Forelimb muscle (tissue), 1 donor: Measurements from ENCODE around the gene TBC1D1. TPM values are rescaled to one million over a fixed set of nuclear protein-coding genes. Genes with fewer than 3 reads are reported as not detected.
"Not testable (repeated sequence)": the region's sequence is repeated elsewhere in the genome, so short reads cannot be mapped to it uniquely, and the experiment has no call there.

Source experiments
- DNase-seq: peaks from one replicate; pipeline ENCODE4 v3.0.0-alpha.2; 2013; ENCODE audit warnings: low read depth
- polyA plus RNA-seq: library from polyadenylated mRNA; unstranded; fragments of 120-200 nt; gene quantifications from one replicate; pipeline ENCODE4 v1.2.1, GENCODE V29; 2013; ENCODE audit not compliant: insufficient read length

The TBC1D1 gene
- polyA plus RNA-seq, 1 donor: 53.7 TPM

- DNase-seq: no peak
These were observed 122.8 kb downstream of the TBC1D1 start for GRCh38 chr4:38013461-38014366.

- no peak for DNase-seq
These were observed 123.6 kb downstream of the TBC1D1 start for GRCh38 chr4:38014421-38014852.

- DNase-seq: no peak
These were observed 125.1 kb downstream of the TBC1D1 start for GRCh38 chr4:38015886-38016515.

- no peak for DNase-seq
These were observed 125.8 kb downstream of the TBC1D1 start for GRCh38 chr4:38016698-38017097.

- DNase-seq: no peak
These were observed 126.7 kb downstream of the TBC1D1 start for GRCh38 chr4:38017609-38018008.

- DNase-seq: no peak
These were observed 129.5 kb downstream of the TBC1D1 start for GRCh38 chr4:38020386-38020785.

- not testable (repeated sequence) for DNase-seq
These were observed 130.1 kb downstream of the TBC1D1 start for GRCh38 chr4:38020961-38021360.

- no peak for DNase-seq
These were observed 130.9 kb downstream of the TBC1D1 start for GRCh38 chr4:38021751-38022150.

- DNase-seq: no peak
These were observed 132.7 kb downstream of the TBC1D1 start for GRCh38 chr4:38023347-38024205.

GRCh38 chr4:38024206-38024509, 133.3 kb downstream of the TBC1D1 start:
- DNase-seq: no peak

GRCh38 chr4:38025665-38026064, 134.8 kb downstream of the TBC1D1 start:
- no peak for DNase-seq

- DNase-seq: no peak
These were observed 135.4 kb downstream of the TBC1D1 start for GRCh38 chr4:38026158-38026740.

GRCh38 chr4:38030023-38030422, 139.1 kb downstream of the TBC1D1 start:
- no peak for DNase-seq

GRCh38 chr4:38034986-38035882, 144.3 kb downstream of the TBC1D1 start:
- DNase-seq: no peak

GRCh38 chr4:38036548-38036947, 145.7 kb downstream of the TBC1D1 start:
- DNase-seq: no peak

- DNase-seq: no peak
These were observed 146.7 kb downstream of the TBC1D1 start for GRCh38 chr4:38037612-38038011.

- DNase-seq: no peak
These were observed 149.7 kb downstream of the TBC1D1 start for GRCh38 chr4:38040619-38041018.

- DNase-seq: no peak
These were observed 153.2 kb downstream of the TBC1D1 start for GRCh38 chr4:38044060-38044459.

- DNase-seq: no peak
These were observed 154.6 kb downstream of the TBC1D1 start for GRCh38 chr4:38045289-38045988.
